Uterus (tissue), 4 donors: ENCODE measurements around the gene WDR86. TPM values are rescaled to one million over a fixed set of nuclear protein-coding genes. Genes with fewer than 3 reads are reported as not detected.
A peak's percentile ranks its signal among the peaks of the same experiment; 100 is the strongest.

Experiments used
- DNase-seq, 2 donors: peaks; one replicate each; pipeline ENCODE4 v3.0.0-alpha.2; 2019 to 2020
- H3K27ac ChIP-seq, 2 donors: fragments of 200-600 bp; sonication (generic); 1 replicate in 1 of 2; 2 replicates in 1 of 2; pipeline ENCODE4 v1.5.1; 2016 to 2018
- H3K27me3 ChIP-seq, 2 donors: fragments of 200-600 bp; sonication (generic); one replicate each; pipeline ENCODE4 v1.5.1; 2018 to 2019; ENCODE audit warnings: control low read depth in 1 of 2
- H3K36me3 ChIP-seq, 2 donors: fragments of 200-600 bp; sonication (generic); one replicate each; pipeline ENCODE4 v1.5.1; 2019; ENCODE audit warnings: control low read depth in 1 of 2
- H3K4me1 ChIP-seq, 2 donors: fragments of 200-600 bp; sonication (generic); one replicate each; pipeline ENCODE4 v1.5.1; 2018 to 2019; ENCODE audit warnings: control low read depth in 1 of 2
- H3K4me3 ChIP-seq, 2 donors: fragments of 200-600 bp; sonication (generic); 1 replicate in 1 of 2; 2 replicates in 1 of 2; pipeline ENCODE4 v1.5.1; 2018 to 2019; ENCODE audit warnings: mild to moderate bottlenecking in 1 of 2
- H3K9me3 ChIP-seq, 2 donors: fragments of 200-600 bp; sonication (generic); one replicate each; pipeline ENCODE4 v1.5.1; 2019; ENCODE audit warnings: control low read depth in 1 of 2
- CTCF ChIP-seq, 4 experiments: fragments of 200-600 bp in 2 of 4; fragments of 450-650 bp in 2 of 4; sonication (generic) in 2 of 4; IDR thresholded peaks; one replicate each; pipeline ENCODE4 v1.5.1; 2016 to 2019; ENCODE audit warnings: antibody characterized with exemption in 4 of 4, mild to moderate bottlenecking in 2 of 4, moderate library complexity in 1 of 4
- POLR2A ChIP-seq, 2 donors: fragments of 450-650 bp; IDR thresholded peaks; one replicate each; pipeline ENCODE4 v1.6.1; 2016; ENCODE audit warnings: antibody characterized with exemption in 2 of 2, mild to moderate bottlenecking in 1 of 2, moderate library complexity in 1 of 2
- intact Hi-C: fragments of 100-400 bp; cut with DNase I; formaldehyde crosslinking; loops from one replicate; pipeline ENCODE4 v1.15.1; 2023; ENCODE audit warnings: low total_unique reads
- total RNA-seq, 4 donors: library from RNA; depleted of rRNA in 3 of 4; stranded (reverse); fragments of >200 nt in 3 of 4; gene quantifications; one replicate each; pipeline versions ENCODE4 v1.1.0 to v1.2.4, GENCODE V29; 2014 to 2023
- donor health status: DM: yes; HTN: yes; CAD: no.

Gene WDR86
- total RNA-seq, 4 donors from 2014 or later = 3.2 to 100 (median 53.4) TPM

GRCh38 chr7:151378011-151378410 lies 31.8 kb downstream of the WDR86 start:
- DNase-seq = no peak
- Histone ChIP-seq H3K27me3 (no peaks in the 10 kb centered on the region), H3K4me3 (no peak overlapping the region), H3K27ac (no peak overlapping the region), H3K36me3 (no peaks in the 10 kb centered on the region), H3K9me3 (no peaks in the 10 kb centered on the region), H3K4me1 (peaks cover 0 to 7% of the 10 kb centered on the region in 2 donors)
- TF ChIP-seq POLR2A (IDR thresholded peaks at IDR 0.05) (no peak), CTCF (IDR thresholded peaks at IDR 0.05) (no peak)
- intact Hi-C loops = no loop called here

GRCh38 chr7:151377406-151377805 lies 32.4 kb downstream of the WDR86 start:
- H3K4me3 ChIP-seq = no peak overlapping the region
- H3K9me3 ChIP-seq = no peaks in the 10 kb centered on the region
- peaks cover 0 to 7% of the 10 kb centered on the region in 2 donors for H3K4me1 ChIP-seq
- intact Hi-C loops = no loop called here
- no peak for DNase-seq
- no peak overlapping the region for H3K27ac ChIP-seq
- H3K27me3 ChIP-seq = no peaks in the 10 kb centered on the region
- TF ChIP-seq CTCF (IDR thresholded peaks at IDR 0.05) (no peak), POLR2A (IDR thresholded peaks at IDR 0.05) (no peak)
- no peaks in the 10 kb centered on the region for H3K36me3 ChIP-seq

- H3K36me3 ChIP-seq = no peaks in the 10 kb centered on the region
- H3K27ac ChIP-seq = no peak overlapping the region
- H3K4me3 ChIP-seq = no peak overlapping the region
- peaks cover 0 to 1% of the 10 kb centered on the region in 2 donors for H3K4me1 ChIP-seq
- H3K9me3 ChIP-seq = no peaks in the 10 kb centered on the region
- intact Hi-C loops = no loop called here
- no peaks in the 10 kb centered on the region for H3K27me3 ChIP-seq
- TF ChIP-seq POLR2A (IDR thresholded peaks at IDR 0.05) = no peak
- TF ChIP-seq CTCF (IDR thresholded peaks at IDR 0.05) = no peak
- peak in 1 of 2 donors; percentile 12 for DNase-seq
Observed at GRCh38 chr7:151376218-151376902, 33.5 kb downstream of the WDR86 start.

- DNase-seq = peak in 1 of 2 donors; percentile 4
- no peaks in the 10 kb centered on the region for H3K9me3 ChIP-seq
- H3K27me3 ChIP-seq = no peaks in the 10 kb centered on the region
- intact Hi-C loops = no loop called here
- H3K4me1 ChIP-seq = no peaks in the 10 kb centered on the region
- no peaks in the 10 kb centered on the region for H3K36me3 ChIP-seq
- no peak overlapping the region for H3K27ac ChIP-seq
- no peak overlapping the region for H3K4me3 ChIP-seq
- TF ChIP-seq CTCF (IDR thresholded peaks at IDR 0.05) = no peak
Observed at GRCh38 chr7:151375530-151376217, 34.2 kb downstream of the WDR86 start.

GRCh38 chr7:151374726-151375125 lies 35.1 kb downstream of the WDR86 start:
- no peaks in the 10 kb centered on the region for H3K36me3 ChIP-seq
- DNase-seq = peak in 1 of 2 donors; percentile 14
- intact Hi-C loops = no loop called here

More at GRCh38 chr7:151374726-151375125, 35.1 kb downstream of the WDR86 start:
- Histone ChIP-seq H3K27me3 (no peaks in the 10 kb centered on the region), H3K27ac (no peak overlapping the region), H3K4me1 (no peaks in the 10 kb centered on the region), H3K9me3 (no peaks in the 10 kb centered on the region), H3K4me3 (no peak overlapping the region)
- TF ChIP-seq POLR2A (IDR thresholded peaks at IDR 0.05) (no peak), CTCF (IDR thresholded peaks at IDR 0.05) (no peak)
